Breast epithelium (tissue), 4 donors: ENCODE measurements around the gene EPB42. TPM values are rescaled to one million over a fixed set of nuclear protein-coding genes. Genes with fewer than 3 reads are reported as not detected.

Experiments
- DNase-seq, 2 donors: peaks; one replicate each; pipeline ENCODE4 v3.0.0-alpha.2; 2019; ENCODE audit warnings: low spot score in 2 of 2
- H3K27ac ChIP-seq, 2 donors: fragments of 200-600 bp; sonication (generic) in 1 of 2; one replicate each; pipeline ENCODE4 v1.5.1; 2016 to 2019; ENCODE audit warnings: mild to moderate bottlenecking in 1 of 2
- H3K27me3 ChIP-seq, 2 donors: fragments of 200-600 bp; sonication (generic) in 1 of 2; one replicate each; pipeline versions ENCODE4 v1.5.1 to v1.6.0; 2017 to 2019; ENCODE audit warnings: control low read depth in 1 of 2, mild to moderate bottlenecking in 1 of 2
- H3K36me3 ChIP-seq: fragments of 200-600 bp; one replicate; pipeline ENCODE4 v1.5.1; 2019
- H3K4me1 ChIP-seq, 2 donors: fragments of 200-600 bp; sonication (generic); one replicate each; pipeline ENCODE4 v1.5.1; 2016 to 2019; ENCODE audit warnings: control low read depth in 1 of 2
- H3K4me3 ChIP-seq, 3 donors: fragments of 200-600 bp; sonication (generic); 1 replicate in 2 of 3; 2 replicates in 1 of 3; pipeline ENCODE4 v1.5.1; 2016 to 2019; ENCODE audit warnings: mild to moderate bottlenecking in 3 of 3, moderate library complexity in 2 of 3
- H3K9me3 ChIP-seq, 2 donors: fragments of 200-600 bp; sonication (generic) in 1 of 2; one replicate each; pipeline ENCODE4 v1.5.1; 2016 to 2019; ENCODE audit warnings: control low read depth in 1 of 2
- POLR2A ChIP-seq: fragments of 450-650 bp; IDR thresholded peaks from one replicate; pipeline ENCODE4 v1.6.1; 2016; ENCODE audit warnings: antibody characterized with exemption, mild to moderate bottlenecking, moderate library complexity
- POLR2AphosphoS5 ChIP-seq, 3 donors: sonication (generic); formaldehyde crosslinking; IDR thresholded peaks; one replicate each; pipeline ENCODE4 v1.6.1; 2017; ENCODE audit warnings: antibody characterized with exemption in 3 of 3
- intact Hi-C: fragments of 100-400 bp; cut with DNase I; formaldehyde crosslinking; loops from one replicate; pipeline ENCODE4 v1.15.1; 2023; ENCODE audit warnings: low total_unique reads
- total RNA-seq, 3 donors: library from RNA; depleted of rRNA; stranded (reverse); fragments of >200 nt; gene quantifications; one replicate each; pipeline ENCODE4 v1.1.0, GENCODE V29; 2016
- TF ChIP-seq, protein P1 (sequence below), 3 donors: fragments of 450-650 bp; IDR thresholded peaks; one replicate each; pipeline ENCODE4 v1.5.1; 2016 to 2017; ENCODE audit warnings: antibody characterized with exemption in 3 of 3, mild to moderate bottlenecking in 3 of 3, moderate library complexity in 3 of 3

The EPB42 gene
- total RNA-seq, 3 donors from 2014 or later = 0.29 to 1.9 TPM; not detected in 1

- no peaks in the 10 kb centered on the region for H3K27me3 ChIP-seq
- H3K4me1 ChIP-seq = no peaks in the 10 kb centered on the region
- DNase-seq = no peak
- TF ChIP-seq POLR2A = no peak
- no peak for TF ChIP-seq POLR2AphosphoS5 (IDR thresholded peaks at IDR 0.05)
- TF ChIP-seq, protein P1, sequence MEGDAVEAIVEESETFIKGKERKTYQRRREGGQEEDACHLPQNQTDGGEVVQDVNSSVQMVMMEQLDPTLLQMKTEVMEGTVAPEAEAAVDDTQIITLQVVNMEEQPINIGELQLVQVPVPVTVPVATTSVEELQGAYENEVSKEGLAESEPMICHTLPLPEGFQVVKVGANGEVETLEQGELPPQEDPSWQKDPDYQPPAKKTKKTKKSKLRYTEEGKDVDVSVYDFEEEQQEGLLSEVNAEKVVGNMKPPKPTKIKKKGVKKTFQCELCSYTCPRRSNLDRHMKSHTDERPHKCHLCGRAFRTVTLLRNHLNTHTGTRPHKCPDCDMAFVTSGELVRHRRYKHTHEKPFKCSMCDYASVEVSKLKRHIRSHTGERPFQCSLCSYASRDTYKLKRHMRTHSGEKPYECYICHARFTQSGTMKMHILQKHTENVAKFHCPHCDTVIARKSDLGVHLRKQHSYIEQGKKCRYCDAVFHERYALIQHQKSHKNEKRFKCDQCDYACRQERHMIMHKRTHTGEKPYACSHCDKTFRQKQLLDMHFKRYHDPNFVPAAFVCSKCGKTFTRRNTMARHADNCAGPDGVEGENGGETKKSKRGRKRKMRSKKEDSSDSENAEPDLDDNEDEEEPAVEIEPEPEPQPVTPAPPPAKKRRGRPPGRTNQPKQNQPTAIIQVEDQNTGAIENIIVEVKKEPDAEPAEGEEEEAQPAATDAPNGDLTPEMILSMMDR (IDR thresholded peaks at IDR 0.05) = no peak
- no peaks in the 10 kb centered on the region for H3K9me3 ChIP-seq
- H3K27ac ChIP-seq = no peak overlapping the region
- no peaks in the 10 kb centered on the region for H3K36me3 ChIP-seq
- H3K4me3 ChIP-seq = no peak overlapping the region
- intact Hi-C loops = no loop called here
These were observed 21.8 kb upstream of the EPB42 start for GRCh38 chr15:43242616-43243015.

DNA sequence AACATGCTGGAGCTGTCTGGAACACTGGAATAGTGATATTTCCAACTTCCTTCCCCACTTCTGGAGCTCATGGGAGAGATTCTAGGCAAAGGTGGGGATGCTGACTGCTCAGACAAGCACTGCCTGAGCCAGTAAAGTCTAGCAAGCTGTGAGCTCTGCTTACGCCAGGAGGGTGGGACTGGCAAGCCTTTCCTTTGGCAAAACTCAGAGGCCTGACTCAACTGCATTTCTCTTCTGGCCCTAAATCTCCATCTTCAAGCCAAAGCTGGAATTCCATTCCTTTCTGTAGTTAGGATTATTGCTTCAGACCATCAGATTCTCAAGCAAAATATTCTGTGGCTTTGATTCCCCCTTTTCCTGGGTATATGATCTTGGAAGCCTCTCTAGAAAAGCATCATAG is 20.3 kb upstream of the EPB42 start:
- DNase-seq = peak in 1 of 2 donors; percentile 44
- H3K36me3 ChIP-seq = no peaks in the 10 kb centered on the region
- no peak overlapping the region for H3K4me3 ChIP-seq
- H3K9me3 ChIP-seq = no peaks in the 10 kb centered on the region
- H3K27me3 ChIP-seq = no peaks in the 10 kb centered on the region
- TF ChIP-seq, protein P1 (IDR thresholded peaks at IDR 0.05) = no peak
- TF ChIP-seq POLR2AphosphoS5 (IDR thresholded peaks at IDR 0.05) = no peak
- no peak for TF ChIP-seq POLR2A
- intact Hi-C loops = no loop called here
- H3K27ac ChIP-seq = peak overlapping the region; percentile 42 to 66
- H3K4me1 ChIP-seq = no peaks in the 10 kb centered on the region

GRCh38 chr15:43239732-43240491 is 19.1 kb upstream of the EPB42 start:
- H3K4me1 ChIP-seq = no peaks in the 10 kb centered on the region
- H3K36me3 ChIP-seq = no peaks in the 10 kb centered on the region
- no peak for DNase-seq
- H3K27me3 ChIP-seq = no peaks in the 10 kb centered on the region
- intact Hi-C loops = no loop called here
- no peak overlapping the region for H3K4me3 ChIP-seq
- TF ChIP-seq POLR2AphosphoS5 (IDR thresholded peaks at IDR 0.05) (no peak), POLR2A (no peak)
- TF ChIP-seq, protein P1 (IDR thresholded peaks at IDR 0.05) = no peak
- no peak overlapping the region for H3K27ac ChIP-seq
- no peaks in the 10 kb centered on the region for H3K9me3 ChIP-seq

DNA sequence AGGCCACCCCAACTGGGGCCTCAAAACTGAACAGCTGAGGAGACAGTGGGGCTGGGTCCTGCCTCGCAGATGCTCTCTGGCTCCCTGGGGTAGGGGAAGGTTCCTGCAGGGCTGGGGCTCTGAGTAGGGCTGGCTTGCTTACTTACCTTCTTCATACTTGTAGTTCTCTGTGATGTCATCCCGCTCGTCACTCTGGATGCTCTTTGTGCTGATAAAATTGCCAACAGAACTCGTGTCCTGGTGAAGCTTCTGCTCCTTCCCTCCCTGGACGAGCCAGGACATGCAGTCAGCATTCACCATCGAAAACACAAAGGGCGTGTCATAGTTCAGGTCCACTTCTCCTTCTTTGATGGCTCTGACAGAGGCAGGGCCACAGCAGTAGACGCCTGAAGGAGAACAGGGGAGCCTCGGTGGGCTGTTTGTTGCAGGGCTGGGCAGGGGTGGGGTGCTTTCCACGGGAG is 17.9 kb upstream of the EPB42 start:
- H3K4me3 ChIP-seq = no peak overlapping the region
- no peak overlapping the region for H3K27ac ChIP-seq
- H3K27me3 ChIP-seq = no peaks in the 10 kb centered on the region
- H3K4me1 ChIP-seq = no peaks in the 10 kb centered on the region
- DNase-seq = no peak
- no peaks in the 10 kb centered on the region for H3K36me3 ChIP-seq
- H3K9me3 ChIP-seq = no peaks in the 10 kb centered on the region
- no peak for TF ChIP-seq POLR2A
- TF ChIP-seq, protein P1 (IDR thresholded peaks at IDR 0.05) = no peak
- no peak for TF ChIP-seq POLR2AphosphoS5 (IDR thresholded peaks at IDR 0.05)
- intact Hi-C loops = no loop called here

DNA sequence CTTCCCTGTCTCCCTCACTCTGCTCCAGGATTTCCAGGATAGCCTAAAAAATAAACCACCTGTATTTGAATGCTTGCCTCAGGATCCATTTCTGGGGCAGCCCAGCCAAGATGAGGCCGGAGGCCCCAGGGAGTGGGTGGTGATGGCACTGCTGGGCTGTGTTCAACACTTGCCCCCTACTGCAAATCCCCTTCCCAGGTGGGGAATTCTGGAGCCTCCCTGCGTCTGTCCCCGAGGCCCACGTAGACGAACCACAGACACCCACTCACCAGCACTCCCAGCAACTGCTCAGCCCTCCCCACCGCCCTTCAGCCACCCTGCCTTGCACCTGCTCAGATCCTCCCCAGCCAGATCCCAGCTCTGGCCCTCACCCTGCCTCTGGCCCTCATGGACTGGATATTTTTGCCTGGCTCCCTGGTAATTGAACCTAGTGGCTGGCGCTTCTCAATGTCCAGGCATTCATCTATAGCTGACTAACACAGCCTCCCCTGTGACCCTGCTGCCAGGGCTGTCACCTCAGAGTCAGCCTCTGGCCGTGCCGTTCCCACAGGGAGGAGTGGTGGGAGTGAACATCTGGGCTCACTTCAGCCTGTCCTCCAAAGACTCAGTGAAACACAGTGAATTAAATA is 17.1 kb upstream of the EPB42 start:
- no peak for DNase-seq
- no peaks in the 10 kb centered on the region for H3K36me3 ChIP-seq
- no peaks in the 10 kb centered on the region for H3K9me3 ChIP-seq
- TF ChIP-seq POLR2AphosphoS5 (IDR thresholded peaks at IDR 0.05) (no peak), POLR2A (no peak)
- TF ChIP-seq, protein P1 (IDR thresholded peaks at IDR 0.05) = no peak
- no peaks in the 10 kb centered on the region for H3K4me1 ChIP-seq
- intact Hi-C loops = no loop called here
- no peaks in the 10 kb centered on the region for H3K27me3 ChIP-seq
- H3K4me3 ChIP-seq = no peak overlapping the region
- H3K27ac ChIP-seq = no peak overlapping the region
